PC-9 (cell line): Measurements from ENCODE around the gene CYB5R4. TPM values are rescaled to one million over a fixed set of nuclear protein-coding genes. Genes with fewer than 3 reads are reported as not detected.
A peak's percentile ranks its signal among the peaks of the same experiment; 100 is the strongest.

Experiments
- BruUV-seq: library from RNA; stranded (reverse); fragments of 400-500 nt; replicated peaks from 2 replicates; lab custom pipeline; 2021; lab: Mats Ljungman, UMichigan
- CTCF ChIA-PET: fragments of 300-600 bp; sonication (Branson Sonifier 250); formaldehyde crosslinking; loops from one replicate; lab custom pipeline; 2022; ENCODE audit warnings: antibody characterized with exemption; lab: Charles Lee
- POLR2A ChIA-PET: fragments of 300-600 bp; sonication (Branson Sonifier 250); formaldehyde crosslinking; loops from one replicate; lab custom pipeline; 2022; ENCODE audit warnings: antibody characterized with exemption; ENCODE audit not compliant: unreplicated experiment; lab: Charles Lee
- DNase-seq, 2 experiments: peaks; one replicate each; pipeline versions ENCODE4 v3.0.0 to v3.0.0-alpha.2; 2015 to 2022; ENCODE audit warnings: mixed read lengths in 1 of 2
- H2AFZ ChIP-seq: fragments of 200-600 bp; sonication (generic); 2 replicates; pipeline ENCODE4 v1.8.1; 2017; ENCODE audit warnings: antibody characterized with exemption
- H3F3A ChIP-seq: fragments of 200-600 bp; sonication (generic); 2 replicates; pipeline ENCODE4 v1.8.1; 2017; ENCODE audit warnings: antibody characterized with exemption, mild to moderate bottlenecking, low read depth; ENCODE audit not compliant: insufficient read depth
- H3K27ac ChIP-seq: fragments of 200-600 bp; sonication (generic); 2 replicates; pipeline ENCODE4 v1.6.1; 2016; ENCODE audit warnings: mixed run types
- H3K27me3 ChIP-seq: fragments of 200-600 bp; sonication (generic); 2 replicates; pipeline ENCODE4 v1.6.1; 2016; ENCODE audit warnings: low read depth, mixed run types; ENCODE audit not compliant: insufficient read depth
- H3K36me3 ChIP-seq: fragments of 200-600 bp; sonication (generic); 2 replicates; pipeline ENCODE4 v1.6.1; 2016; ENCODE audit warnings: low read depth, mixed run types
- H3K4me1 ChIP-seq: fragments of 200-600 bp; sonication (generic); replicated peaks from 2 replicates; pipeline ENCODE4 v1.6.1; 2016; ENCODE audit warnings: mixed run types; ENCODE audit not compliant: insufficient read depth
- H3K4me2 ChIP-seq: fragments of 200-600 bp; sonication (generic); 2 replicates; pipeline ENCODE4 v1.6.1; 2017; ENCODE audit warnings: mixed run types
- H3K4me3 ChIP-seq: fragments of 200-600 bp; sonication (generic); 2 replicates; pipeline ENCODE4 v1.6.1; 2016; ENCODE audit warnings: mixed run types
- H3K79me2 ChIP-seq: fragments of 200-600 bp; sonication (generic); 2 replicates; pipeline ENCODE4 v1.6.1; 2017; ENCODE audit warnings: low read depth, mixed run types
- H3K9me2 ChIP-seq: fragments of 200-600 bp; sonication (generic); 2 replicates; pipeline ENCODE4 v1.8.1; 2017; ENCODE audit warnings: mild to moderate bottlenecking; ENCODE audit not compliant: insufficient read depth
- H3K9me3 ChIP-seq: fragments of 200-600 bp; sonication (generic); 2 replicates; pipeline ENCODE4 v1.8.1; 2016; ENCODE audit warnings: low read depth; ENCODE audit not compliant: insufficient read depth
- H4K20me1 ChIP-seq: fragments of 200-600 bp; sonication (generic); 2 replicates; pipeline ENCODE4 v1.8.1; 2017; ENCODE audit not compliant: insufficient read depth
- CTCF ChIP-seq: fragments of 200-600 bp; sonication (generic); conservative IDR thresholded peaks from 2 replicates; pipeline ENCODE4 v1.6.1; 2017; ENCODE audit warnings: mixed run types, antibody characterized with exemption, mild to moderate bottlenecking, moderate library complexity
- EZH2 ChIP-seq: fragments of 200-600 bp; sonication (generic); IDR thresholded peaks from 2 replicates; pipeline ENCODE4 v1.8.0; 2017; ENCODE audit warnings: antibody characterized with exemption, low read depth
- intact Hi-C: fragments of 100-400 bp; cut with micrococcal nuclease; formaldehyde crosslinking; loops from one replicate; pipeline ENCODE4 v1.10.0; 2022; ENCODE audit not compliant: unreplicated experiment
- total RNA-seq: library from RNA; stranded (reverse); gene quantifications from 2 replicates; pipeline ENCODE4 v1.2.3, GENCODE V29; 2021

CYB5R4 gene
- total RNA-seq, 1 experiment from 2014 or later, result 22.7 TPM

GRCh38 chr6:83815631-83816272, 43.7 kb upstream of the CYB5R4 start:
- POLR2A ChIA-PET, result interaction anchor here (0.7 kb wide), 1 partner anchor 777 kb away, joined by 13 read pairs; no protein-coding TSS in a partner anchor
- peaks cover 8% of the 10 kb centered on the region; the same call in 1 of the 2 replicates for H3K4me1 ChIP-seq
- H3K27ac ChIP-seq, result no peak overlapping the region
- peak overlapping the region; percentile 18; the same call in 1 of the 2 replicates for H3K4me2 ChIP-seq
- no peaks in the 10 kb centered on the region for H3K9me3 ChIP-seq
- no peak overlapping the region for H3K4me3 ChIP-seq
- no peaks in the 10 kb centered on the region for H3K79me2 ChIP-seq
- CTCF ChIA-PET, result no interaction called here
- TF ChIP-seq CTCF, result no peak
- TF ChIP-seq EZH2, result no peak
- BruUV-seq, result no TSS peak
- no peaks in the 10 kb centered on the region for H3K27me3 ChIP-seq
- peaks cover 3% of the 10 kb centered on the region; the same call in 1 of the 2 replicates for H3F3A ChIP-seq
- no peaks in the 10 kb centered on the region for H3K36me3 ChIP-seq
- H2AFZ ChIP-seq, result no peak overlapping the region
- H4K20me1 ChIP-seq, result no peaks in the 10 kb centered on the region
- DNase-seq, result peak in 1 of 2 experiments; percentile 57
- no peaks in the 10 kb centered on the region for H3K9me2 ChIP-seq
- intact Hi-C loops, result loop anchor here (5.0 kb wide), 1 partner anchor 42 kb away; the partner anchor contains the start of gene CYB5R4

DNA sequence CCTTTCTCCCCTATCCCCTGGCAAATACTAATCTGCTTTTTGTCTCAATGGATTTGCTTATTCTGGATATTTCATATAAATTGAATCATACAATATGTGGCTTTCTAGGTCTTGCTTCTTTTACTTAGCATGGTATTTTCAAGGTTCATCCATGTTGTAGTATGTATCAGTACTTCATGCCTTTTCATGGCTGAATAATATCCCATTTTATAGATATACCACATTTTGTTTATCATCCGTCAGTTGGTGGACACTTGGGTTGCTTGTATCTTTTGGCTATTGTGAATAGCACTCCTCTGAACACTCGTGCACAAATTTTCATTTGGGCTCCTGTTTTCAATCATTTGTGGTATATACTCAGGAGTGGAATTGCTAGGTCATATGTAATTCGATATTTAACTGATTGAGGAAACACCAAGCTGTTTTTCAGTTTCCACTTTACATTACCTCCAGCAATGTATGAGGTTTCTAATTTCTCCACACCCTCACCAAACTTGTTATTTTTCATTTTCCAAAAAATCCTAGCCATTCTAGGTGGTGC, 36.8 kb upstream of the CYB5R4 start:
- no peaks in the 10 kb centered on the region for H3K9me3 ChIP-seq
- ChIA-PET CTCF (no interaction called here), POLR2A (no interaction called here)
- no peak for DNase-seq
- no TSS peak for BruUV-seq
- H3K4me1 ChIP-seq, result peaks cover 14% of the 10 kb centered on the region
- intact Hi-C loops, result no loop called here
- H3K4me2 ChIP-seq, result no peak overlapping the region
- H3K4me3 ChIP-seq, result no peak overlapping the region
- no peaks in the 10 kb centered on the region for H3K27me3 ChIP-seq
- H3K9me2 ChIP-seq, result no peaks in the 10 kb centered on the region
- no peaks in the 10 kb centered on the region for H4K20me1 ChIP-seq
- H3K27ac ChIP-seq, result no peak overlapping the region
- TF ChIP-seq CTCF (no peak), EZH2 (no peak)
- H3K79me2 ChIP-seq, result no peaks in the 10 kb centered on the region
- H3K36me3 ChIP-seq, result no peaks in the 10 kb centered on the region
- no peaks in the 10 kb centered on the region for H3F3A ChIP-seq
- H2AFZ ChIP-seq, result no peak overlapping the region

- no peaks in the 10 kb centered on the region for H4K20me1 ChIP-seq
- H3K4me3 ChIP-seq, result no peak overlapping the region
- H3K9me2 ChIP-seq, result no peaks in the 10 kb centered on the region
- no peaks in the 10 kb centered on the region for H3K36me3 ChIP-seq
- H3K27me3 ChIP-seq, result no peaks in the 10 kb centered on the region
- intact Hi-C loops, result no loop called here
- ChIA-PET POLR2A (no interaction called here), CTCF (no interaction called here)
- no peaks in the 10 kb centered on the region for H3K9me3 ChIP-seq
- no peak for DNase-seq
- peak overlapping the region; percentile 51 for H3K4me2 ChIP-seq
- no TSS peak for BruUV-seq
- peak overlapping the region; percentile 50; the same call in 1 of the 2 replicates for H3K27ac ChIP-seq
- H3F3A ChIP-seq, result no peaks in the 10 kb centered on the region
- H2AFZ ChIP-seq, result 0 out of 2 replicates have a peak overlapping the region, but pooled peaks have one; percentile 28
- no peaks in the 10 kb centered on the region for H3K79me2 ChIP-seq
- H3K4me1 ChIP-seq, result peaks cover 14% of the 10 kb centered on the region
- no peak for TF ChIP-seq CTCF
- no peak for TF ChIP-seq EZH2
These were observed 35.1 kb upstream of the CYB5R4 start for GRCh38 chr6:83824388-83824801.
